H1 (cell line): ENCODE measurements around the gene MAP2K7. TPM values are rescaled to one million over a fixed set of nuclear protein-coding genes. Genes with fewer than 3 reads are reported as not detected.

Experiments used
- CTCF ChIA-PET: fragments of 300-600 bp; sonication (Branson Sonifier 250); formaldehyde crosslinking; loops from one replicate; lab custom pipeline; 2021; ENCODE audit not compliant: partially characterized antibody; lab: Charles Lee
- POLR2A ChIA-PET: fragments of 300-600 bp; sonication (Branson Sonifier 250); formaldehyde crosslinking; loops from one replicate; lab custom pipeline; 2021; ENCODE audit warnings: inconsistent platforms; ENCODE audit not compliant: partially characterized antibody; lab: Charles Lee
- DNase-seq, 2 experiments: peaks; one replicate each; pipeline versions ENCODE4 v3.0.0 to v3.0.0-alpha.2; 2010 to 2022; ENCODE audit warnings: low spot score in 2 of 2, low read depth in 1 of 2, mixed read lengths in 1 of 2
- FAIRE-seq: peaks from 2 replicates; lab custom pipeline; 2011; peaks lifted over from hg19 to GRCh38; lab: Jason Lieb, UNC
- H2AFZ ChIP-seq: 2 replicates; pipeline ENCODE4 v1.8.1; 2012; ENCODE audit warnings: low read length, inconsistent platforms
- H2AK5ac ChIP-seq: 2 replicates; pipeline ENCODE4 v1.6.1; 2013; ENCODE audit warnings: low read depth, low read length
- H2BK120ac ChIP-seq: replicated peaks from 2 replicates; pipeline ENCODE3; 2013; ENCODE audit warnings: low read depth, low read length, inconsistent platforms
- H2BK12ac ChIP-seq: 2 replicates; pipeline ENCODE4 v1.6.1; 2013; ENCODE audit warnings: low read depth, low read length
- H2BK15ac ChIP-seq: 2 replicates; pipeline ENCODE4 v1.6.1; 2013; ENCODE audit warnings: low read length
- H2BK20ac ChIP-seq: 2 replicates; pipeline ENCODE4 v1.6.1; 2013; ENCODE audit warnings: low read length
- H2BK5ac ChIP-seq: 2 replicates; pipeline ENCODE4 v1.6.1; 2013; ENCODE audit warnings: low read depth, low read length
- H3K14ac ChIP-seq: 2 replicates; pipeline ENCODE4 v1.6.1; 2013; ENCODE audit warnings: inconsistent platforms; ENCODE audit not compliant: insufficient read length
- H3K18ac ChIP-seq: 2 replicates; pipeline ENCODE4 v1.6.1; 2013; ENCODE audit warnings: low read length; ENCODE audit errors: extremely low read depth
- H3K23ac ChIP-seq: 2 replicates; pipeline ENCODE4 v1.6.1; 2013; ENCODE audit warnings: inconsistent platforms; ENCODE audit not compliant: insufficient read length
- H3K23me2 ChIP-seq: 2 replicates; pipeline ENCODE4 v1.6.1; 2013; ENCODE audit warnings: low read depth, low read length
- H3K27ac ChIP-seq: 2 replicates; pipeline ENCODE4 v1.6.1; 2011; ENCODE audit warnings: low read depth, low read length, inconsistent platforms
- H3K27me3 ChIP-seq, 4 experiments: replicated peaks in 1 of 4; 1 replicate in 1 of 4; 2 replicates in 3 of 4; pipeline versions ENCODE4 v1.6.1 to v1.8.1; 2011 to 2013; ENCODE audit warnings: low read length in 3 of 4, mild to moderate bottlenecking in 3 of 4, inconsistent platforms in 2 of 4, mixed read lengths in 2 of 4, moderate library complexity in 1 of 4; ENCODE audit not compliant: control insufficient read depth in 3 of 4, insufficient read depth in 3 of 4; ENCODE audit errors: extremely low read depth in 1 of 4
- H3K36me3 ChIP-seq, 4 experiments: 2 replicates each; pipeline versions ENCODE4 v1.6.1 to v1.8.1; 2011 to 2013; ENCODE audit warnings: mild to moderate bottlenecking in 4 of 4, low read length in 3 of 4, moderate library complexity in 2 of 4, control low read depth in 1 of 4, inconsistent platforms in 1 of 4; ENCODE audit not compliant: insufficient read depth in 4 of 4, control insufficient read depth in 2 of 4
- H3K4ac ChIP-seq: replicated peaks from 2 replicates; pipeline ENCODE3; 2013; ENCODE audit warnings: low read length, low read depth, mixed read lengths, inconsistent platforms; ENCODE audit not compliant: insufficient read length
- H3K4me1 ChIP-seq, 4 experiments: replicated peaks in 1 of 4; 1 replicate in 1 of 4; 2 replicates in 3 of 4; pipeline versions ENCODE4 v1.6.1 to v1.8.1; 2011 to 2013; ENCODE audit warnings: low read length in 3 of 4, inconsistent platforms in 2 of 4, mixed read lengths in 1 of 4; ENCODE audit not compliant: insufficient read depth in 4 of 4, control insufficient read depth in 3 of 4
- H3K4me2 ChIP-seq, 2 experiments: 2 replicates each; pipeline versions ENCODE4 v1.6.1 to v1.8.1; 2011 to 2013; ENCODE audit warnings: low read depth in 2 of 2, low read length in 2 of 2, control low read depth in 1 of 2, inconsistent platforms in 1 of 2, mild to moderate bottlenecking in 1 of 2; ENCODE audit not compliant: insufficient read depth in 1 of 2
- H3K4me3 ChIP-seq, 4 experiments: fragments of 200-600, 300-600 bp in 1 of 4; sonication (generic), shearing (Covaris generic), sonication (Bioruptor Twin) in 1 of 4; 2 replicates each; pipeline versions ENCODE4 v1.5.1 to v1.8.1; 2011 to 2016; ENCODE audit warnings: low read length in 4 of 4, low read depth in 3 of 4, control low read depth in 2 of 4, inconsistent platforms in 2 of 4, mild to moderate bottlenecking in 2 of 4, mixed read lengths in 1 of 4, moderate library complexity in 1 of 4; ENCODE audit not compliant: insufficient read depth in 2 of 4; ENCODE audit errors: extremely low read depth in 1 of 4
- H3K56ac ChIP-seq: replicated peaks from 2 replicates; pipeline ENCODE3; 2013; ENCODE audit warnings: low read depth, mild to moderate bottlenecking, mixed read lengths, low read length, inconsistent platforms; ENCODE audit not compliant: insufficient read length
- H3K79me1 ChIP-seq: 2 replicates; pipeline ENCODE4 v1.6.1; 2013; ENCODE audit warnings: low read depth, low read length, control low read depth
- H3K79me2 ChIP-seq, 2 experiments: 2 replicates each; pipeline versions ENCODE4 v1.6.1 to v1.8.1; 2012 to 2013; ENCODE audit warnings: low read length in 2 of 2, mild to moderate bottlenecking in 2 of 2, inconsistent platforms in 1 of 2; ENCODE audit not compliant: insufficient read depth in 2 of 2, control insufficient read depth in 1 of 2
- H3K9ac ChIP-seq, 4 experiments: replicated peaks in 1 of 4; 1 replicate in 1 of 4; 2 replicates in 3 of 4; pipeline versions ENCODE4 v1.6.1 to v1.8.1; 2011 to 2013; ENCODE audit warnings: low read depth in 3 of 4, low read length in 3 of 4, control low read depth in 2 of 4, mild to moderate bottlenecking in 2 of 4, moderate library complexity in 2 of 4, inconsistent platforms in 1 of 4; ENCODE audit errors: extremely low read depth in 1 of 4
- H3K9me3 ChIP-seq, 2 experiments: 2 replicates each; pipeline versions ENCODE4 v1.6.1 to v1.8.1; 2012 to 2013; ENCODE audit warnings: mild to moderate bottlenecking in 2 of 2, moderate library complexity in 2 of 2, control low read depth in 1 of 2, inconsistent platforms in 1 of 2, low read depth in 1 of 2, low read length in 1 of 2, mixed read lengths in 1 of 2; ENCODE audit not compliant: insufficient read depth in 2 of 2
- H4K20me1 ChIP-seq, 2 experiments: replicated peaks in 1 of 2; 2 replicates each; pipeline versions ENCODE3 to v1.8.1; 2011 to 2013; ENCODE audit warnings: inconsistent platforms in 2 of 2, low read length in 2 of 2, mild to moderate bottlenecking in 1 of 2; ENCODE audit not compliant: insufficient read depth in 2 of 2, control insufficient read depth in 1 of 2
- H4K5ac ChIP-seq: 2 replicates; pipeline ENCODE4 v1.6.1; 2013; ENCODE audit warnings: low read length, low read depth, mixed read lengths, inconsistent platforms; ENCODE audit not compliant: insufficient read length
- H4K8ac ChIP-seq: 2 replicates; pipeline ENCODE4 v1.8.0; 2013; ENCODE audit warnings: mild to moderate bottlenecking, moderate library complexity, low read length, inconsistent platforms; ENCODE audit not compliant: insufficient read depth; ENCODE audit errors: extremely low read depth
- H4K91ac ChIP-seq: replicated peaks from 2 replicates; pipeline ENCODE3; 2013; ENCODE audit warnings: low read length, mixed read lengths, inconsistent platforms; ENCODE audit not compliant: insufficient read length
- GABPA ChIP-seq: IDR thresholded peaks from 2 replicates; pipeline ENCODE4 v1.6.1; 2011; ENCODE audit warnings: mild to moderate bottlenecking, low read length, moderate library complexity, borderline replicate concordance; ENCODE audit not compliant: insufficient read depth
- JUN ChIP-seq: IDR thresholded peaks from 2 replicates; pipeline ENCODE4 v1.6.1; 2011; ENCODE audit warnings: low read depth, mild to moderate bottlenecking, improper control_type of control experiment, low read length
- MAFK ChIP-seq: IDR thresholded peaks from 2 replicates; pipeline ENCODE4 v1.6.1; 2012; ENCODE audit warnings: low read depth, mild to moderate bottlenecking, improper control_type of control experiment, low read length
- POLR2AphosphoS5 ChIP-seq: IDR thresholded peaks from 2 replicates; pipeline ENCODE4 v1.6.1; 2011; ENCODE audit warnings: low read depth, low read length
- RFX5 ChIP-seq: IDR thresholded peaks from 2 replicates; pipeline ENCODE4 v1.6.1; 2011; ENCODE audit warnings: low read depth, low read length, improper control_type of control experiment, borderline replicate concordance
- SP2 ChIP-seq: IDR thresholded peaks from 2 replicates; pipeline ENCODE4 v1.6.1; 2012; ENCODE audit warnings: mild to moderate bottlenecking, low read length, inconsistent platforms
- TAF1 ChIP-seq: IDR thresholded peaks from 2 replicates; pipeline ENCODE4 v1.6.1; 2011; ENCODE audit warnings: mild to moderate bottlenecking, low read depth, low read length
- ZNF274 ChIP-seq: IDR thresholded peaks from 2 replicates; pipeline ENCODE4 v1.7.0; 2012; ENCODE audit warnings: low read length, borderline replicate concordance; ENCODE audit errors: extremely low read depth
- WGBS, 2 experiments: shearing (Covaris generic) in 1 of 2; methylation state at CpG; one replicate each; pipeline versions ENCODE4 v1.1.6 to v1.1.7; 2013 to 2015; ENCODE audit warnings: low lambda C conversion rate in 2 of 2, mixed read lengths in 2 of 2, inconsistent platforms in 1 of 2, low coverage in 1 of 2, missing lambda C conversion rate in 1 of 2; ENCODE audit not compliant: insufficient replicate concordance in 2 of 2, insufficient coverage in 1 of 2, insufficient read length in 1 of 2; ENCODE audit errors: extremely low coverage in 1 of 2, missing lambda C conversion rate in 1 of 2; 5-methylcytosine and 5-hydroxymethylcytosine counted together
- long read RNA-seq, 2 experiments: library from RNA in 1 of 2; library from capped mRNA in 1 of 2; stranded (forward); transcript quantifications; one replicate each; pipeline ENCODE4 v2.0.0, GENCODE V29; 2021; ENCODE audit warnings: inconsistent platforms in 1 of 2
- polyA minus RNA-seq, 3 experiments: library from RNA; depleted of rRNA, polyadenylated mRNA; stranded (reverse); fragments of >200 nt; gene quantifications; 1 replicate in 2 of 3; 2 replicates in 1 of 3; pipeline ENCODE4 v1.2.3, GENCODE V29; 2011
- polyA plus RNA-seq, 7 experiments: library from polyadenylated mRNA; depleted of rRNA in 3 of 7; stranded (reverse) in 5 of 7; unstranded in 2 of 7; fragments of >200 nt in 5 of 7; fragments of 200-250 nt in 2 of 7; gene quantifications; 1 replicate in 5 of 7; 2 replicates in 1 of 7; 4 replicates in 1 of 7; pipeline versions ENCODE4 v1.2.1 to v1.2.3, GENCODE V29; 2011 to 2013; ENCODE audit warnings: missing spikeins in 2 of 7, mixed read lengths in 2 of 7
- total RNA-seq: library from RNA; stranded (reverse); fragmentation: NEBNext Ultra II Directional; extraction: Animal tissue kit (Norgen Biotek cat#: 25700); gene quantifications from 2 replicates; pipeline ENCODE4 v1.2.1, GENCODE V29; 2021

Gene MAP2K7
- total RNA-seq = 38.3 and 41.5 TPM in 2 replicates
- 8.9 and 16.6 TPM in 2 replicates for polyA plus RNA-seq (2011; rRNA removed)
- polyA plus RNA-seq (2011; cell fraction: cytosol; rRNA removed) = 16.5 TPM
- polyA plus RNA-seq (2011; cell fraction: nucleus; rRNA removed) = 35.7 TPM
- 20.9 to 28.0 TPM (median 25.4 TPM) in 4 replicates for polyA plus RNA-seq (2012, experiment 1 of 2)
- 25.2 TPM for polyA plus RNA-seq (2012, experiment 2 of 2)
- polyA plus RNA-seq (2013, experiment 1 of 2) = 28.9 TPM
- 27.2 TPM for polyA plus RNA-seq (2013, experiment 2 of 2)
- polyA minus RNA-seq (2011; rRNA and poly(A)+ RNA removed) = 9.2 and 11.4 TPM in 2 replicates
- polyA minus RNA-seq (2011; cell fraction: cytosol; rRNA and poly(A)+ RNA removed) = 17.8 TPM
- 14.4 TPM for polyA minus RNA-seq (2011; cell fraction: nucleus; rRNA and poly(A)+ RNA removed)
- long read RNA-seq, experiment 1, partial matches to known transcripts = 1 of 30 reads
- long read RNA-seq, experiment 1, other reads (novel, unspliced or antisense) = 26 of 30 reads
- long read RNA-seq, experiment 2, partial matches to known transcripts = 0 of 9 reads
- long read RNA-seq, experiment 2, other reads (novel, unspliced or antisense) = 9 of 9 reads

GRCh38 chr19:7903244-7904073 is at the start of gene MAP2K7:
TSS of gene MAP2K7 (plus strand) at chr19:7903877. CDS start at chr19:7903945, 68 bp downstream.
- Histone ChIP-seq H3K18ac (peak within 1 kb of the TSS; percentile 86), H3K4me2 (peak within 1 kb of the TSS; percentile 90 to 97), H3K27me3 (no peaks in the 10 kb centered on the region), H2AFZ (no peak within 1 kb of the TSS), H3K4ac (peak within 1 kb of the TSS; percentile 92), H4K5ac (peak within 1 kb of the TSS; percentile 97), H3K9me3 (no peaks in the 10 kb centered on the region), H3K79me2 (peaks cover 0 to 22% of the 10 kb centered on the region in 2 experiments; a peak in 2 of 4 replicates), H2AK5ac (peak within 1 kb of the TSS; percentile 82; the same call in 1 of the 2 replicates), H3K27ac (peak within 1 kb of the TSS; percentile 74; the same call in 1 of the 2 replicates), H3K23ac (no peak within 1 kb of the TSS), H3K4me1 (peaks cover 0 to 13% (median 7%) of the 10 kb centered on the region in 4 experiments; a peak in 5 of 7 replicates), H3K79me1 (peaks cover 9% of the 10 kb centered on the region), H4K20me1 (peaks cover 3 to 10% of the 10 kb centered on the region in 2 experiments), H4K8ac (peak within 1 kb of the TSS; percentile 97), H3K56ac (peak within 1 kb of the TSS; percentile 92), H2BK15ac (0 out of 2 replicates have a peak within 1 kb of the TSS, but pooled peaks have one; percentile 48), H3K14ac (no peak within 1 kb of the TSS), H4K91ac (peak within 1 kb of the TSS; percentile 90), H2BK120ac (no peak within 1 kb of the TSS), H3K23me2 (peaks cover 13% of the 10 kb centered on the region), H2BK12ac (0 out of 2 replicates have a peak within 1 kb of the TSS, but pooled peaks have one; percentile 62), H3K36me3 (no peaks in the 10 kb centered on the region; a peak in 2 of 8 replicates), H3K4me3 (peak within 1 kb of the TSS; percentile 45 to 91 (median 82)), H2BK5ac (peak within 1 kb of the TSS; percentile 95), H3K9ac (peak within 1 kb of the TSS; percentile 49 to 64 (median 62)), H2BK20ac (no peak within 1 kb of the TSS)
- CTCF ChIA-PET = interaction anchor here (0.5 to 4.9 kb wide), 17 partner anchors 11 to 273 kb away, joined by 3 to 14 read pairs (median 4); partner anchors contain the start of genes PRR36 and TGFBR3L
- POLR2A ChIA-PET = interaction anchor here (0.7 to 5.0 kb wide), 13 partner anchors 9 to 46 kb away, joined by 3 to 22 read pairs (median 4); partner anchors contain the start of genes LRRC8E, SNAPC2 and TGFBR3L
- peak; percentile 100 for DNase-seq
- peak; percentile 89 for FAIRE-seq
- WGBS, 2 experiments = 2% methylated on average over 69 of the region's 89 CpGs; no CpG with 5 or more reads in 1 of the 2 experiments
- TF ChIP-seq RFX5 (no peak), GABPA (no peak), MAFK (no peak), POLR2AphosphoS5 (peak; percentile 95), SP2 (no peak), ZNF274 (no peak), JUN (no peak), TAF1 (peak; percentile 87)
